ENCODE data around the gene FRMD4A. TPM values are rescaled to one million over a fixed set of nuclear protein-coding genes. Genes with fewer than 3 reads are reported as not detected.
A peak's percentile ranks its signal among the peaks of the same experiment; 100 is the strongest.

Gene FRMD4A
- polyA plus RNA-seq, 1 of the 3 experiments (the other 2 are of a cell fraction) = 37.7 TPM

DNA sequence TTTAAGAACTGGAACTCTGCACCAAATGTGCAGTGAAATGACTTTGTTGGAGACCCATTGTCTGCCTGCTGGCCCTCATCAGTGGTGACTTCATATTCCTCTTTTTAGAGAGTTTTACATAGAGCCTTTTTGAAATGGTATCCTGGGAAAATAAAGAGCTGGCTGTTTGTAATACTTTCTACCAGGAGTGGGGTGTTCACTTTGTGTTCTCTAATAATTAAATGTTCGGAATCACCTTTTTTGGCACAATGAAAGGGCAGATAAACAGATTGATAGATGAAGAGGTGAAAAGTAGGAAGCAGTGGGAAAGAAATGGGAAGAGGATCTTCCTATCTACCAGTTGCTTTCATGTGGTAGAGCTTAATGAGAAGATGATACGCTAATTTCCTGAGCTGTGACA lies 688.4 kb downstream of the FRMD4A start (continued):
- TF ChIP-seq, protein P1, sequence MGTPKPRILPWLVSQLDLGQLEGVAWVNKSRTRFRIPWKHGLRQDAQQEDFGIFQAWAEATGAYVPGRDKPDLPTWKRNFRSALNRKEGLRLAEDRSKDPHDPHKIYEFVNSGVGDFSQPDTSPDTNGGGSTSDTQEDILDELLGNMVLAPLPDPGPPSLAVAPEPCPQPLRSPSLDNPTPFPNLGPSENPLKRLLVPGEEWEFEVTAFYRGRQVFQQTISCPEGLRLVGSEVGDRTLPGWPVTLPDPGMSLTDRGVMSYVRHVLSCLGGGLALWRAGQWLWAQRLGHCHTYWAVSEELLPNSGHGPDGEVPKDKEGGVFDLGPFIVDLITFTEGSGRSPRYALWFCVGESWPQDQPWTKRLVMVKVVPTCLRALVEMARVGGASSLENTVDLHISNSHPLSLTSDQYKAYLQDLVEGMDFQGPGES (IDR thresholded peaks at IDR 0.05; ENCODE audit: low read depth, low read length) = no peak
- TF ChIP-seq SIN3A (IDR thresholded peaks at IDR 0.05; ENCODE audit: borderline replicate concordance, low read depth, low read length) (no peak), NFIC (IDR thresholded peaks at IDR 0.05; ENCODE audit: borderline replicate concordance) (no peak), FOXM1 (IDR thresholded peaks at IDR 0.05; ENCODE audit: low read depth) (no peak), RCOR1 (IDR thresholded peaks at IDR 0.05; ENCODE audit: low read length) (no peak)

DNA sequence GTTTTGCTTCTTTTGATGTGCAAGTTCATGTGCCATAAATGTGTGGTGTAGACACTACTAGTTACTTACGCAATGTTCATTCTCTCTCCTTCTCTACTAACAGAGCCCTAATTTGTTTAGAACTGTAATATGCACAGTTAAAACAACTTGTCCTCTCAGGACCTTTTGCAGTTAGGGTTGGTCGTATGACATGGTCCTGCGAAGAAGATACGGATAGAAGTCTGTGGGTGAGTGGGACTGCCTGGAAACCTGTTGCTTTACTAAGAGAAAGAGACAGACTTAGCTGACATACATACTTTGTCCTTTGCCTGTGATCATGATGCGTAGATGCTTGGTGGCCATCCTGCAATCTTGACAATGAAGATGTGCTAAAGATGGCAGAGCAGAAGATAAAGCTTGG lies 692.8 kb downstream of the FRMD4A start:
- CTCF ChIA-PET = interaction anchor here (0.5 to 1.7 kb wide), 3 partner anchors 19 to 44 kb away, joined by 3 to 4 read pairs (median 3); no protein-coding TSS in a partner anchor
- H3K4me2 ChIP-seq = no peak overlapping the region
- POLR2A ChIA-PET = no interaction called here
- H3K36me3 ChIP-seq (replicated peaks in 1 of 2; ENCODE audit: control insufficient read depth in 1 of 2, insufficient read depth in 2 of 2, low read length in 1 of 2) = peaks cover 29 to 38% of the 10 kb centered on the region in 2 experiments
- no peaks in the 10 kb centered on the region for H3K27me3 ChIP-seq (ENCODE audit: insufficient read depth)
- H3K9ac ChIP-seq = no peak overlapping the region
- no peaks in the 10 kb centered on the region for H4K20me1 ChIP-seq (ENCODE audit: insufficient read depth)
- H3K27ac ChIP-seq (ENCODE audit: low read depth in 2 of 2, low read length in 1 of 2) = peak overlapping the region in 1 of 2 experiments; percentile 46; a peak in 2 of 4 replicates
- H3K4me1 ChIP-seq (ENCODE audit: control insufficient read depth in 1 of 2, insufficient read depth in 2 of 2, low read depth in 1 of 2, low read length in 1 of 2) = peaks cover 0 to 4% of the 10 kb centered on the region in 2 experiments; a peak in 2 of 4 replicates
- H3K4me3 ChIP-seq (ENCODE audit: low read depth in 2 of 2, low read length in 1 of 2) = no peak overlapping the region
- 96% methylated on average over 5 of the region's 5 CpGs for WGBS (ENCODE audit: low lambda C conversion rate)
- H3K79me2 ChIP-seq (ENCODE audit: insufficient read depth) = no peaks in the 10 kb centered on the region
- H2AFZ ChIP-seq (ENCODE audit: low read depth) = no peak overlapping the region
- no peak for DNase-seq
- no peaks in the 10 kb centered on the region for H3K9me2 ChIP-seq
- H3F3A ChIP-seq (replicated peaks; ENCODE audit: insufficient read depth) = peaks cover 22% of the 10 kb centered on the region
- no peaks in the 10 kb centered on the region for H3K9me3 ChIP-seq
- TF ChIP-seq EP300 (IDR thresholded peaks at IDR 0.05; ENCODE audit: borderline replicate concordance in 1 of 2, low read depth in 1 of 2, low read length in 1 of 2) = no peak
- TF ChIP-seq GATA2 (CRISPR knock-in tag; IDR thresholded peaks at IDR 0.05) = no peak
- TF ChIP-seq, protein P1 (IDR thresholded peaks at IDR 0.05; ENCODE audit: low read depth, low read length) = no peak
- TF ChIP-seq, protein P2, sequence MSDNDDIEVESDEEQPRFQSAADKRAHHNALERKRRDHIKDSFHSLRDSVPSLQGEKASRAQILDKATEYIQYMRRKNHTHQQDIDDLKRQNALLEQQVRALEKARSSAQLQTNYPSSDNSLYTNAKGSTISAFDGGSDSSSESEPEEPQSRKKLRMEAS (IDR thresholded peaks at IDR 0.05; ENCODE audit: low read depth) = no peak
- no peak for TF ChIP-seq ELF1 (IDR thresholded peaks at IDR 0.05)
- TF ChIP-seq POLR2AphosphoS5 (IDR thresholded peaks at IDR 0.05; ENCODE audit: low read depth, low read length) = no peak
- TF ChIP-seq RAD21 (IDR thresholded peaks at IDR 0.05; ENCODE audit: low read length) = no peak
- TF ChIP-seq, protein P3, sequence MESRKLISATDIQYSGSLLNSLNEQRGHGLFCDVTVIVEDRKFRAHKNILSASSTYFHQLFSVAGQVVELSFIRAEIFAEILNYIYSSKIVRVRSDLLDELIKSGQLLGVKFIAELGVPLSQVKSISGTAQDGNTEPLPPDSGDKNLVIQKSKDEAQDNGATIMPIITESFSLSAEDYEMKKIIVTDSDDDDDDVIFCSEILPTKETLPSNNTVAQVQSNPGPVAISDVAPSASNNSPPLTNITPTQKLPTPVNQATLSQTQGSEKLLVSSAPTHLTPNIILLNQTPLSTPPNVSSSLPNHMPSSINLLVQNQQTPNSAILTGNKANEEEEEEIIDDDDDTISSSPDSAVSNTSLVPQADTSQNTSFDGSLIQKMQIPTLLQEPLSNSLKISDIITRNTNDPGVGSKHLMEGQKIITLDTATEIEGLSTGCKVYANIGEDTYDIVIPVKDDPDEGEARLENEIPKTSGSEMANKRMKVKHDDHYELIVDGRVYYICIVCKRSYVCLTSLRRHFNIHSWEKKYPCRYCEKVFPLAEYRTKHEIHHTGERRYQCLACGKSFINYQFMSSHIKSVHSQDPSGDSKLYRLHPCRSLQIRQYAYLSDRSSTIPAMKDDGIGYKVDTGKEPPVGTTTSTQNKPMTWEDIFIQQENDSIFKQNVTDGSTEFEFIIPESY (IDR thresholded peaks at IDR 0.05; ENCODE audit: borderline replicate concordance, low read depth) = no peak
